ENCODE data around the gene MINDY4.

- no peak for TF ChIP-seq GATA3 (IDR thresholded peaks at IDR 0.05; ENCODE audit: low read depth, low read length)
- no peak for TF ChIP-seq GATA2 (IDR thresholded peaks at IDR 0.05; ENCODE audit: low read depth, low read length)
These were observed 126.6 kb downstream of the MINDY4 start for GRCh38 chr7:30897770-30898169.

Measured in SH-SY5Y (cell line).